Measurements from ENCODE around the gene BCL2.
"Not testable (repeated sequence)": the region's sequence is repeated elsewhere in the genome, so short reads cannot be mapped to it uniquely, and the experiment has no call there.

BCL2 gene

DNA sequence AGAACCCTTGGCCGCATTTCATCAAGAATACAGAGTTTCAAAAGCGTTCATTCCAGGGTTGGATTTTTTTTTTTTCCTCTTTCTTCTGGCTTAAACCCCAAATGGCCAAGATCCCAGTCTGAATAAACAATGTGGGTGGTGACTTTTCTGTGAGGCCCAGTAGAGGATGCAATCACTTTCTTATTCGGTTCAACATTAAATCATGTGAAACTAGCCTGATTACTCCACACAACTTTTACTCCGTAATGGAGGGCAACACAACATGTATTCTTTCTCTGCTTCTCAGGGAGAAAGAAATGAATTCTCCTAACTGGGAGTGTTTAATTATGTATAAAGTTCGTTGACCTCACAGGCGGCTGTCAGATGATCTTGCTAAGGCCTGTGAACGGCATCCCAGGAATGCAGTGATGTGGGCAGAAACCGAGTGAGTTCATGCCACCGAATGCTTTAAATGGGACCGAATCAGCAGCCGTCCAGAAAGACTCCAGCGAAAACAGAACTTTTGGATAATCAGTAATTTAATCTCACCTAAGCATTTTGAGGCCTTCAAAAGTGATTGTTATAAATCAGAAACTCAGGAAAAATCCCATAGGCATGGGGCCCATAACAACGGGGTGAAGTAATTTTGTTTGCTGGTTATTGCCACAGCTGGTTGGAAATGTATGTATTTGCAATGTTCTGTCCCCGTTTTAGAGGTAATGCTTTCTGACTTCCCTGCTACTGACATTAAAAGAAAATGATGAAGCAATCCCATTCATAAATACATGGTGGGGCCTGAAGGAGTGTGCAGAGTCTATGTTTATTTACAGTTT, 81.5 kb downstream of the BCL2 start:
- in situ Hi-C loops (cut with MboI; ENCODE audit: low sequenced_read_pairs) = no loop called here

DNA sequence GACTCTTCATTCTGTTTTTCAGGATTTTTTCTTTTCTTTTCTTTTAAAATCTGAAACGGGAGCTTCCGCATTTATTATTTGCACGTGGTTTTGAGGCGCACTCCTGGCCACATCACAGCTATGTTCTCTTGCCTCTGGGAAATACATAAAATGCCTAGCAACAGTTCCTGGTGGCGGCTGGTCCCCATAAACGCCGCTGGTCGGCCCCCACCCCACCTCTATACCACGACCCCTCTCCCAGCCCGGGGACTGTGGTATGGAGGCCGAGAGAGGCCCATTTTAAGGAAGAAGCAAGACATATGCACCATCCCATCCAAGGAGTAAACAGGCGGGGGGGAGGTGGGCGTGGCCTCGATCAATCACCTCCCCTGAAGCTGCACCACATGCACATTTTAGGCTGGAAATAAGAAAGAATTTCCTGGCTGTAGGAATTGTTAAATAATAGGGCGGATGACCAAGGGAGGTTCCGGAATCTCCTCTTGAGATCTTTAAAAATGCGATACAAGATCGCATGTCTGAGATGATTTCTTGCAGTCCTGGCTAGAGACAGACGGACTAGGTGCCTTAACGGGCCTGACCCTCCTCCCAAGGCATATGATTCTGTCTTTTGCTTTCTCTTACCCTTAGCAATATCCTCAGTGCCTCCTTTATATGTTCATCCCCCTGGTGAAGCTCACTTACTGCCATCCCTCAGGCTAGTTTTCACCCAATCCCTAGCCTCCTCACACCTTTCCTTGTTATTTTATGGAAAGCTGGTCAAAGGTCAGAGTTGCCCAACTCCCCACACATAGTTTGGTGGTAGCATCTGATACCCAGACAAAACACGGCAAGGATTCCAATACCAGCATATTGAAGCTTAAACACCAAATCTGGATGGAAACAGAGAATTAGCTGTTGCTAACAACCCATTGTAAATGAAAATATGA, 82.4 kb downstream of the BCL2 start:
- in situ Hi-C loops (cut with MboI; ENCODE audit: low sequenced_read_pairs) = no loop called here

DNA sequence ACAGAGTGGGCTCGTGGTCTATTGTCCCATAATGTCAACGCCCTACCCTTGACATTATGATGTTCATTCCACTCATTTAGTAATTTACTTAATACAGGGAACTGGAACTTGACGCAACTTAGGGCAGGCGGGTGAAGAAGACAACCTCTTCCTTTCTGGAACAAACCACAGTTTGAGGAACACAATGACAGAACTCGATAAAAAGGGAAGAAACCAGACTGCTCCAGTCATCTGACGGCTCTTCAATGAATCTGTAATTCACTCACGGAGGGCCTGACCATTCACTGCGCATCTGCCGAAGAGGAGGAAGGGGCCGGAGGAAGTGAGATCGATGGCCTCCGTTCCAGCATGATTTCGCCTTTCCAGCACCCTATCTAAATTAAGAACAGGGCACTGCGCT, 83.2 kb downstream of the BCL2 start:
- in situ Hi-C loops (cut with MboI; ENCODE audit: low sequenced_read_pairs) = no loop called here

DNA sequence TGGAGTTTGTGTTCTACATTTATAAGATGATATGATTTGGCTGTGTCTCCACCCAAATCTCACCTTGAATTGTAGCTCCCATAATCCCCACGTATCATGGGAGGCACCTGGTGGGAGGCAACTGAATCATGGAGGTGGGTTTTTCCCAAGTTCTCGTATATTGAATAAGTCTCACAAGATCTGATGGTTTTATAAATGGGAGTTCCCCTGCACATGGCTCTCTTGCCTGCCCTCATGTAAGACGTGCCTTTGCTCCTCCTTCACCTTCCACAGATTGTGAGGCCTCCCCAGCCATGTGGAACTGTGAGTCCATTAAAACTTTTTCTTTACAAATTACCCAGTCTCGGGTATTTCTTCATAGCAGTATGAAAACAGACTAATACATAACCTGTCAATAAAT, 83.6 kb downstream of the BCL2 start:
- in situ Hi-C loops (cut with MboI; ENCODE audit: low sequenced_read_pairs) = not testable (repeated sequence)

- in situ Hi-C loops (cut with MboI; ENCODE audit: low sequenced_read_pairs) = no loop called here
Measured at GRCh38 chr18:63234841-63235240, 84.7 kb downstream of the BCL2 start.

DNA sequence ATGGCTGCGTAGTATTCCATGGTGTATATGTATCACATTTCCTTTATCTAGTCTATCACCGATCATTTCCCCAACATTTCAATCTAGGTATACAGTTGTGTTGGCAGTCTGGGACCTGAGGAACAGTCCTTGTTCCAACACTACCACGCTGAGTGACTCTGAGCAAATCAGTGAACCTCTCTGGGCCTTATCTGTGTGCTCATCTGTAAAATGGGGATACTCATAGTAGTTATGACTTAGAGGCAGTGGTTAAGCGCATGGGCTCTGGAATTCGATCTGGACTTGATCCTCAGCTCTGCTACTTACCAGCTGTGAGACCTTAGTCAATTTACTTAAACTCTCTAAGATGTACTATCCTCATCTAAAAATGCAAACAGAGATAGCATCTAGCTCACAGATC, 85.1 kb downstream of the BCL2 start:
- in situ Hi-C loops (cut with MboI; ENCODE audit: low sequenced_read_pairs) = no loop called here

GRCh38 chr18:63233334-63233733, 86.2 kb downstream of the BCL2 start:
- in situ Hi-C loops (cut with MboI; ENCODE audit: low sequenced_read_pairs) = no loop called here

DNA sequence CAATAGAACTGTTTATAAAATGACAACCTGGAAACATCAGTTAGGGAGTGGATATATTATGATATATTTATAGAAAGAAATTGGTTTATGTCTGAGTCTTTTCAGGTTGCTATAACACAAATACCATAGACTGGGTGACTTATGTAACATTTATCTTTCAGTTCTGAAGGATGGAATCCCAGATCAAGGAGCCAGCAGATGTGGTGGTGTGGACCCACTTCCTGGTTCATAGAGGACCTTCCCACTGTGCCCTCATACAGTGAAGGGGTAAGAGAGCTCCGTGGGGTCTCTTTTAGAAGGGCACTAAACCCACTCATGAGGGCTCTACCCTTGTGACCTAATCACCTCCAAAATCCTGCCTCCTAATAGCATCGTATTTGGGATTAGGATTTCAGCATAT, 86.7 kb downstream of the BCL2 start:
- in situ Hi-C loops (cut with MboI; ENCODE audit: low sequenced_read_pairs) = no loop called here

DNA sequence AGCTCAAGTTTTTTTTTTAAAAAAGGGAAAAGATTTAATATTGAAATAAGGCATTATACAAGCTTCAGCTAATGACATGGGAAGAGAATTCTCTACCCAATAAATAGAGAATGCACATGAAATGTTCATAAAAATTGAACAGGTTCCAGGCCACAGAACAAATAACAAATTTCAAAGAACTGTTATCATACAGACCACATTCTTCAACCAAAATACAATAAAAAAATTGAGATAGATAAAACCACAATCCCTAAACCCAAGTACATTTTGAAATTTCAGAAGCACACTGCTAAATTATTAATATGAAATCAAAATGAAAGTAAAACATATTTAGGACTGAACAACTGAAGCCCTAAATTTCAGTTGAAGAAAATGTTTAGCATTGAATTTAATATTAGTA, 89.6 kb downstream of the BCL2 start:
- in situ Hi-C loops (cut with MboI; ENCODE audit: low sequenced_read_pairs) = no loop called here

DNA sequence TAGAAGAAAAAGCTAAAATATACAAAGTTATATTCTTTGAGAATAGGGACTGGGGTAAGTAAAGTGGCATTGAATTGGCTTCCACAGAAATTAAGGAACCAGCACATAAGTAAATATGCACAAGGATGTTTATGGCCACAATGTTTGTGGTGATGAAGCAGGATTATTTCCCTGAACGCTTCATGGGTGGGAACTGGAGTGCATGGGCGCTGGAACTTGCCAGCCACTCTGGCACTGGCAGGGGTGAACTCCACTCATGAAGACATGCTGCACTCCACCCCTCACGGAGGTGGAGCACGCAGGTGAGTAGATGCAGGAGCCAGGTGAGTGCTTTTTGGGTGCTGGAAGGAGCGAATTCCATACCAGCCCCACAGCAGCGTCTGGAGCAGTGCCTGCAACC, 94.1 kb downstream of the BCL2 start:
- in situ Hi-C loops (cut with MboI; ENCODE audit: low sequenced_read_pairs) = no loop called here

DNA sequence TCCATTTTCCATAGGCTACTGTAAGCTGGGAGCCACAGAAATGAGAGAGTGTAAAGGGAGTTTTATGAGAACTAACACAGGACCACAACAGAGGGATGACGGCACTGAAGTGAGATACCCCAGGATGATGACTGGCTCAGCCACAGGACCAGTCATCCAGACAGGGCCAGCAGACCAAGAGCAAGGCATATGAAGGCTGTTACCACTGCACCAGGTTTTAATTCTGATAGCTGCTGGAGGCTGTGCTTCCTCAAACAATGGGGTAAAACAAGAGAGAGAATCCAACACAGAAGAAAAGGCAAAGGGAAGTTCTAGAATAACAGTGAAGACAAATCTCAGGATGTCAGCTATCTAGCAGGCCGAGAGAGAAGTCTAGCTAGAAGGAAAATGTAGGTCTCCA, 94.9 kb downstream of the BCL2 start:
- in situ Hi-C loops (cut with MboI; ENCODE audit: low sequenced_read_pairs) = no loop called here

- in situ Hi-C loops (cut with MboI; ENCODE audit: low sequenced_read_pairs) = no loop called here
Measured at GRCh38 chr18:63223837-63224236, 95.7 kb downstream of the BCL2 start.

GRCh38 chr18:63220903-63221302, 98.7 kb downstream of the BCL2 start:
- in situ Hi-C loops (cut with MboI; ENCODE audit: low sequenced_read_pairs) = no loop called here

DNA sequence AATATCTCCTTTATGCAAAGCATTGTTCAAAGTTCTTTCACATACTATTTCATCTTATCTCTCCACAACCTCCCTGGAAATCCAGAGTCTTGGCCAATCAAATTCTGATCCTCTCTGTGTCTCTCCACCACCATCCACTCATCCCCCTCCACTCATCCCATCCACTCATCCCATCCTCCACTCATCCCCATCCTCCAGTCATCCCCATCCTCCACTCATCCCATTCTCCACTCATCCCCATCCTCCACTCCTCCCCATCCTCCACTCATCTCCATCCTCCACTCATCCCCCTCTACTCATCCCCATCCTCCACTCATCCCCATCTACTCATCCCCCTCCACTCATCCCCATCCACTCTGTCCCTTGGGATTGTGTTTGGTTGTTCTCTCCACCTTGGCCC, 101.1 kb downstream of the BCL2 start:
- in situ Hi-C loops (cut with MboI; ENCODE audit: low sequenced_read_pairs) = no loop called here

DNA sequence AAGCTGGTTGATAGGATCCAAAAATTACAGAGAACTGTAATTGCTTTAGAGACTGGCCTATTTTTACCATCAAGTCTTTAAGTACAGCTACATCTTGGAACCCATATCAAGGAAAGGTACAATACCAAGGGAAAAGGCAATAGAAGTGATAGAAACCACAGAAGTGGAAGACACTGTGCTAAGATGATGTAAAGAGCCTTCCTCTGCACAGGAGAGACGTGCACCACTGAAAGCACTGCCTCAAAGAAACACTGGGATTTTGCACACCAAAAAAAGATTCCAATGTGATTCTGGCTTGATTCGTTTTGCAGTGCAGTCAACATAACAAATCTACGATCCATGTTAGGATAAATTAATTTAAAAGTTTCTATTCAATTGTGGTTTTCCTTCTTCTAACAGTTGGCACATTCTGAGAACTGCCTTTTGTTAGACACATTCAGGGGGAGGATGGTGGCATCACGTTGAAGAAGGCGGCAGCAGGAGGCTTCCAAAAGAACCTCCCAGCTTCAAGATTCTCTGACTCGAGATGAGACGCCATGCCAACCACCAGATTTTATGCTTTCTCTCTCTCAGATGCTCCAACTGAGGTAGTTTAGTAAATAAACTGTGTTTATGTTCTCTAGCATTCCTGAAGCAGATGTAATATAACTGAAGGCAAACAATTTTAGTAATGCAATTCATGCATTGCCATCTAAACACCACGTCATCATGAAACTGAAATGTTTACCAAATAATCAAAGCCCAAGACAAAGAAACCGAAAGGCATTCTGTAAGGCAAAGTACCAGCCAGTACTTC, 102.9 kb downstream of the BCL2 start:
- in situ Hi-C loops (cut with MboI; ENCODE audit: low sequenced_read_pairs) = no loop called here

GRCh38 chr18:63213936-63214671, 105.5 kb downstream of the BCL2 start:
- in situ Hi-C loops (cut with MboI; ENCODE audit: low sequenced_read_pairs) = no loop called here

DNA sequence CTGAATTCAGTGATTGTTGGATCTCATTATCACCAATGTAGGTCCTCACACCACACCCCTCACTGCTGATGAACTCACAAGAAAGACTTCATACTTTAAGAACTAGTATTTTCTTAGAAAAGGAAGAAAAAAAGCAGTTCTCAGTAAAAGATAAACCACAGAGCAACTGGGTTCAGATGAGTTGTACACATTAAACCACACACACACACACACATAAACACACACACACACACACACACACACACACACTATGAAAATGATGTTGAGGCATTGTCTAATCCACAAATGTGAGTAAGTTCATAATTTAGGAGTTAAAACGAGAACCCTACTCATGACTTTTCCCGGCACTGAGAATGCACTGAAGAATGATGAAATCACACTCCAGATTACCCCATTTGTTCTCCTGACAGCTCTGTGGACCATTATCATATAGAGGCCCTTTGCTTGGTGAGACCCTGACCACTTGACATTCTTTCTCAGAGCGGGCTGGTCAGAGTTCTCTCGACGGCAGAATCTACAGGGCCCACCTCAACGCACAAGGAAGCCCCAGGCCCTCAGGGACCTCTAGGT, 106.2 kb downstream of the BCL2 start:
- in situ Hi-C loops (cut with MboI; ENCODE audit: low sequenced_read_pairs) = no loop called here

- in situ Hi-C loops (cut with MboI; ENCODE audit: low sequenced_read_pairs) = no loop called here
Measured at GRCh38 chr18:63210521-63210920, 109.0 kb downstream of the BCL2 start.

DNA sequence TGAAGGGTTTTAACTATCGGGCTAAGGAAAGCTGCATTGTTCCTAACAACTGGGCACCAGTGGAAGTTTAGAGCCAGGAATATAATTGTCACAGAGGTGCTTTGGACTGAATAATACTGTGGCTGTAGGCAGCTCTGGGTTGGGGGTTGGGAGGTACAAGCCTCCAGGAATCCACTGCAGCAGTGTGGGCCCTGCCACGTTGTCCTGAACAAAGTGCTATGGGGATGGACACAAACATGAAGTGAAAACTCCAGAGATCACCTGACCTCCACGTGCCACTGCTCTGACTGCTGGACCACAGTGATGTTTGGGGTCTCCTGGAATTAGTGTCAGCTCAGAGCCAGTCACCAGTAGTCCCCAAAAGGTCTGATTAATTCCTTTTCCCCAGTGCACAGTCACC, 110.9 kb downstream of the BCL2 start:
- in situ Hi-C loops (cut with MboI; ENCODE audit: low sequenced_read_pairs) = no loop called here

DNA sequence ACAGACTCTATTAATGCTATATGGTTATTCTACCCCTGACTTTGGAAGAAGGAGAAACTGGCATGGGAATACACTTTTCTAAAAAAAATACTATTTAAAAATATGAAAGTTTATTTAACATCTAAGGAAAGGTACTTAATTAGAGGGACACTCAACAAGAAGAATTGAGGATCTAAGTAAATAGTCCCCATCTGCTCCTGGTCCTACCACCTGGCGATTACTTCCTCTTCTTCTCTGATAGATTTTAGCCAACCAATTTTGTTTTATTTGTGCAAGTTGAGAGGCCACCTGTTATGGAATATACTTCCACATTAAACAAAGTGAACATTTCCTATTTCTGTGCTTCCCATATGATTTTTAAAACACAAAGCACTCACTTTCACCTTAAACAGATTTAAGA, 111.7 kb downstream of the BCL2 start:
- in situ Hi-C loops (cut with MboI; ENCODE audit: low sequenced_read_pairs) = no loop called here

Data from HL-60/S4 treated with retinoic acid at 250 ng/mL for 4 days and 3 days (cell line).